Stimulated activated CD8-positive, alpha-beta memory T cell treated with anti-CD3 and anti-CD28 coated beads, Interleukin-12 subunit alpha, Interleukin-12 subunit beta, amount 100 ng/mL, for 24 hours (primary cell): ENCODE data around the gene OTULIN.

Experiments used
- DNase-seq: peaks from one replicate; pipeline ENCODE4 v3.0.0-alpha.2; 2020; ENCODE audit errors: extremely low read depth

OTULIN gene

DNA sequence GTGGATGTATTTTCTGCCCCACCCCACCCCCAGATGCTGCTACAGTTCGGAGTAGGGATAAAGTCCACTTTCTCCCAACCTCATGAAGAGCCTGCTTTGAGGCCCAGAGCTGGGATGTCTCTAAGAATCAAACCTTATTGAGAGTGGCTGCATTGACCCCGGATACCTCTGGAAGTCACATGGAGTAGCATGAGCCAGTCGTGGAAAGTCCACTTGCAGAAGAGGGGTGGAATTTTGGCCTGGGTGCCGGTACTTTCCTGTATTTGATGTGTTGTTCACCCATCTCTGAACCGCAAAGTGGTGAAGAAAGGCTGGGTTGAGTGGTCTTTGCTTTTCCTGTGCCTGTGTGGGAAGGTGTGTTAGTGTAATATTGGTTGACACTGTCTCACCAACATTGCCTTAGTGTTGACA, 3.7 kb downstream of the OTULIN start:
- no peak for DNase-seq

- no peak for DNase-seq
These were observed 4.9 kb downstream of the OTULIN start for GRCh38 chr5:14669415-14669814.

- no peak for DNase-seq
These were observed 5.5 kb downstream of the OTULIN start for GRCh38 chr5:14669975-14670374.

DNA sequence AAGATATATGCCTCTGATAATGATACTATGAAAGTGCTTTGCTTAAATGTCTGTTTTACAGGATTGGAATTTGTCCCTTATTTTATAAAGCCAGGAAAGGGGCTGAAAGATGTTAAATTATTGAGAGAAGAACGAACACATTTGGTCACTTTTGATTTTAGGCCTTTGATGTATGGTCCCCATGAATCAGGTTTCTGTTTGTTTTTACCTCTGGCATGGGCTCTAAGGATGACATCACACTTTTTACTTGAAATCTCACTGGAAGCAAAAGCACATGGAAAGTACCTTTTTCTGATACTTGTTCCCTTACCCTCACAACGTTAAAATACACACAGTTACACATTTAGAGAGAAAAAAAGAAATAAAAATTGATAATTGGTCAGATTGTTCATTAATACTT, 6.9 kb downstream of the OTULIN start:
- DNase-seq: no peak

DNA sequence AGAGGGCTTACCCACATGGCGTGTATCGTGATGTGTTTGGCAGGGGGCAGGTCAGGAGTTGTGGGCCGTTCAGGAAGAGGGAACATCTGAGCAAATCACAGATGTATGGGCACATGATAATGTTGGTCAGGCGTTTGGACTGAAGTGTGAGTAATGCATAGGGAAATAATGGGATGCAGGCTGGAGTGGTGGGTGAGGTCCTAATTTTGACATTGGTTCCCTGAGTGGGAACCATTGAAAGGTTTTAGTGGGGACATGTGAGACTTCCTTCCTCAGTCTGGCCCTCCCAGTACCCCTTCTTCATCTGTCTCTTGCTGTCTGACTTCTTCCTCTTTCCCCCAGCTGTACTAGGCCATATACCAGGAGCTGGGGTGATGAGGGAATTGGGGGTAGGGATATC, 7.6 kb downstream of the OTULIN start:
- no peak for DNase-seq

GRCh38 chr5:14672484-14673394, 8.2 kb downstream of the OTULIN start:
- DNase-seq: no peak

DNA sequence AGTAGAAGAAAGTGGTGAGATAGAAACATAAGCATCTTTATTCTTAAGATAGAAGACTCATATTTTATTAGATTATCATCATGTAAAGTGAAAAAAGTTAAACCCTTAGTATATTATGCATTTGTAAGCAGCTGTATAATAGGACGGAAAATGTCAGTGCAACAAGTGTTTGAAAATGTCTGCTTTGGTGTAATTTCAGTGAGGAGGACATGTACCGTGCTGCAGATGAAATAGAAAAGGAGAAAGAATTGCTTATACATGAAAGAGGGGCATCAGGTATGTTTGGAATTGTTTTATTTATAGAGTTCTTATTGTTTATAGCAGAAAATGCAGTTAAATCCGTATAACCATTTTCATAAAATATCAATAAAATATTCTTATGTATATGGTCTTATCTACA, 8.9 kb downstream of the OTULIN start:
- no peak for DNase-seq

- no peak for DNase-seq
These were observed 10.7 kb downstream of the OTULIN start for GRCh38 chr5:14674983-14675854.

- DNase-seq: no peak
These were observed 11.4 kb downstream of the OTULIN start for GRCh38 chr5:14675865-14676300.

DNA sequence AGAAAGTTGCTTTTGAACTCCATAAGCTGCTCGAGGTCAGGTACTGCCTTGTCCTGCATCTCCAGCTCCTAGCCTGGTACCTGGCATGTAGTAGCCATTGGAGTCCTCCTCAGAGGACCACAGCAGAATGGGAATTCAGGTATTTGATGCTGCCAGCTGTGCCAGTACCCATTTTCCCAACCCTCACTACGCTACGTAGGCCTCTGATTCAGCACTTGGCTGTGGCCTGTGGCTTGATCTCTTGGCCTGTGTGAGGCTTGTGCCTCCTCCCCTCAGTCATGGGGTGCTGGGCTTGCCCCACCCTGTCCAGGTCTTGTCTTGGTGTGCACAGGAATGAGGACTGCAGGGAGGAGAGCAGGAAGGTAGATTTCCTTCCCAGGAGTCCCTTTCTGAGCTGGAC, 11.8 kb downstream of the OTULIN start:
- DNase-seq: no peak

DNA sequence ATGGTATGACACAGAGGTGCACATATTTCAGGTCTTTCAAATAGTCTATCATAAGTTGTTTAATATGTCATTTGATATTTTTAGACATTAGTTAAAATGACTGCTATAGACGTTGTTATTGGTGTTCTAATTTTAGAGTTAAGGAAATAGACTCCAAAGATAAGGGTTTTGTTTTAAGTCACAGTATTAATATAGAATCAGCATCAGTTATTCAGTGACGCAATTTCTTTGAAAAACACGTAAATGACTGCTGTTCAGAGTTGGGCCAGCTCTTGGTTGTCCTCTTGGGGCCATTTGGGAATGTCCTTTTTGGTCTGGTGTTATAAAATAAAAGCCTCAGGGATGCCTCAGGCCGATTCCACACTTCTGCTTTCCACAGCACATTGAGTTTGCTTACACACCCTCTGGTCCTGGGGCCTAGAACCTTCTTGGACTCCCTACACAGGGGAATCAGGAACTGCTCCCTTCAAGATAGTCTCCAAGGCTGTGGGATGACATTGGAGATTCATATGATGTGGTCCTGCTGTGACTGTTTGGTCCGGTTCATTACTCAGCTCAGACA, 14.3 kb downstream of the OTULIN start:
- no peak for DNase-seq

- no peak for DNase-seq
These were observed 15.1 kb downstream of the OTULIN start for GRCh38 chr5:14679595-14679994.

DNA sequence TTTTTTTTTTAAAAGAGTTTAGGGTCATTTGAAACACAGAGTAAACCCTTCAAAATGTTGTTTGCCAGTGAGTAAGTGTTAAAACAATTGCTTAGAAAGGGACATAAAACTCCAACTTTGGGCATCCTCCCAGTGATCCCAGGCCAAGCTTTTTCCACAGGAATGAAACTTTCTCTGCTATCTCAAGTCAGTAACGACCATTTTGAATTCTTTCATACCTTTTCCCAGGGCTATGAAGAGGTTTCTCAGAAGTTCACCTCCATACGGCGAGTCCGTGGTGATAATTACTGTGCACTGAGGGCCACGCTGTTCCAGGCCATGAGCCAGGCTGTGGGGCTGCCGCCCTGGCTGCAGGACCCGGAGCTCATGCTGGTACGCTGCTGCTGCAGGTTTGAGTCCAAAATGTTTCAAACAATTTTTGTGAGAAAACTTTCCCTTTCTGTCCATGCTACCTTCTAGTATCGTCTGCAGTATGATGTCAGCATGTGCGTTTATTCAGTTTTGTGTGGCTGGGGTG, 16.8 kb downstream of the OTULIN start:
- DNase-seq: no peak

DNA sequence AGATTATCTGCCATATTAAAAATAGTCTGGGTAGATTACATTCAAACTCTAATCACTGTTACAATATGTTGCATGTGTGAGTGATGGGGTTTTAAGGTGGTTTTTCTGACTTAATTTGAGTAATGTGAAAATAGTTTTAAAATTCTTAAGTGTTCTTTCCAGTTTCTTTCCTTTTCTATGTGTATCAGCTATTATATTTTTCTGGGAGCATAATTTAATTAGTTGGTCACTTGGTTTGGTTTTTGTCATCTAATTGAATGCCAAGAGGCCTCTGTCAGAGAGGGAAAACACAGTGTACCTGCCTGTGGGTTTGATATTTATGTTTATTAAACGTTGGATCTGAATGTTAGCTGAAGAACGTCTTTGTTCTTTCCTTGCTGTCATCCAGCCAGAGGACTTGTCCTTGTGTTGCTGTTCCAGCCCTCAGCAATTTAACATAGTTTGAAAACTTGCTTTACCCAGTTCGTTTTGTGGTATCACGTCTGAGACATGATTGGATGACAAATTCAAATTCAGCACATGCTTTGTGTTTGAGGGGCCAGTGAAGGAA, 19.5 kb downstream of the OTULIN start:
- no peak for DNase-seq

DNA sequence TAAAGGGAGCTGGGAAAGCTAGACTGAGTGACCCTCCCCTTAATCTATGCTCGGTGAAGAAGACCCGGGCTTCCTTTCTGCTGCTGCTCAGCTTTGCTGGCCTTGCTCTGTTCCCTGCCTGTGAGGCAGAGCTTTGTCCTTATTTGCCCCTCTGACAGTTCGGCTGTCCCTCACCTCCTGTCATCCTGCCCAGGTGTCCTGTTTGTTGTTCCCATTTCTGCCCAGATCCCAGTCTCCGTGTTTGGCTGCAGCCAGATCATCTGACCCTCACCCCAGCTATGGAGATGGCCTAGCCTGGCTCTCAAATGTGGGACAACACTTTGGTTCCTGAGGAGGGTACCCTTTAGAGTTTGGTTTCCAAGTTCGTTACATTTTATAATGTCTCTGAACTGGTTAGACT, 20.2 kb downstream of the OTULIN start:
- no peak for DNase-seq

GRCh38 chr5:14685757-14686156, 21.2 kb downstream of the OTULIN start:
- DNase-seq: no peak

DNA sequence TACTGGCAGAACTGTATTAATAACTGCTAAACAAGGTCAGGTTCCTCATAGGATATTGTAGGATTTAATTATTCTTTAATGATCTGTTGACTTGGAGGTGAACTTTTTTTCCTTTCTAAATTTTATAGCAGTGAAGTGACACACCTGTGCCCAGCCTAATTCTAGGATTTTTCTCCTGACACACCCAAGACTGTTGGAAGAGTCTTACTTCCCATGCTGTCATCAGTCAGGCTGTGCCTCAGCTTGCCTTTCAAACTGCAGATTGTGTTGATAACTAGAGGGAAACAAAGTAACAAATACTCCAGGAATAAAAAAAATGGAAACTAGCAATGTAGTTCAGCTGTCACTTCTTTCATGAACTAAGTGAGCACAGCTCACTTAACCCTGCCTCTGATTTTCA, 22.0 kb downstream of the OTULIN start:
- no peak for DNase-seq

- no peak for DNase-seq
These were observed 22.6 kb downstream of the OTULIN start for GRCh38 chr5:14687023-14687665.

DNA sequence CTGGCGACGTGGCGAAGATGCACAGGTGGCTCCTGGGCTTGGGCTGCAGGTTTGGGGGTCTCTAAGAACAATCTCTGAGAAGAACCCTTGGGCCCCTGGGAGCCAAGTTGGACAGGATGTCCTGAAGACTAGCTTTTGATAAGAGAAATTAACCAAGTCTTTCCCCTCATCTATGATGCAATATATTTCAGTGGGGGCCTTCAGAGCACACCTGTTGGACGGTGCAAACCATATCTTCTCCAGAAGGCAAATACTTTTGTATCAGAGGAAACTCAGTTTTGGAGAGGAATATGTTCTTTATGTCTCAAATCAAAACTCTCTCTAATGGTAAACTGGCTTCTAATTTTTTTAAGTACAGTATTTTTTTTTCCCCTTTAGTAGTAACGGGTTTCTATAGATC, 28.6 kb downstream of the OTULIN start:
- no peak for DNase-seq

DNA sequence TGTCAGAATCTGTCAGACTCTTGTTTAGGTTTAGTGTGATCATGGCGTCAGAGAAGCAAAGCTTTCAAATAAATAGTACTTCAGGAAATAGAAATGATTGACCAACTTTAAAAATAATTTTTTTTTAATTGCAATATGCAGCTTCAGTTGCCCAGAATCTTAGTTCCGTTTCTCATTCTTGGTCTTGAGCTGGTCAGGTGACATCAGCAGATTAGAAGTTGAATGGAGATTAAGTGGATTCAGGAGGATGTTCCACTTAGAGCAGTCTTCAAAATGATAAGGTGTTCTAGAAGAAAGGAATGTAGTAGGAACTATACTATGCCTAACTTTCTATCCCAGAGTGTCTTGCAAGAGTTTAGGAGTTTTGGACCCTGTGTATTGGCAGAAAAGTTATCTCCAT, 30.6 kb downstream of the OTULIN start:
- DNase-seq: no peak

GRCh38 chr5:14696057-14696456, 31.5 kb downstream of the OTULIN start:
- DNase-seq: no peak
